ENCODE results near the gene TEC.

Gene TEC

DNA sequence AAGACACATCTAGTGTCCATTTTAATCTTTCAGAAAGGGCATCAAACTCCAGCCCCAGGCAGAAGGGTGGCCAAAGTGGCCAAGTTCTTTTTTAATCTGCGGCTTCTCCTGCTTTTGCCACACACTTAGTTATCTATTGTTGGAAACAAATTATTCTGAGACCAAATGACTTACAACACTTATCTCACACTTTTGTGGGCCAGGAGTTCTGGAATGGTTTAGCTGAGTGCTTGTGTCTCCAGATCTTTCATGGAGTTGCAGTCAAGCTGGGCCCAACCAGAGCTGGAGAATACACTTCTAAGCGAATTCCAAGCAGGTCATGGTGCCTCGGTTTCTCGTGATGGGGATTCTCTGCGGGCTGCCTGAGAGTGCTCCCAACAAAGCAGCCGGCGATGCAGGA, 139.5 kb downstream of the TEC start:
- DNase-seq (ENCODE audit: low spot score) = no peak
- TF ChIP-seq, protein P1, sequence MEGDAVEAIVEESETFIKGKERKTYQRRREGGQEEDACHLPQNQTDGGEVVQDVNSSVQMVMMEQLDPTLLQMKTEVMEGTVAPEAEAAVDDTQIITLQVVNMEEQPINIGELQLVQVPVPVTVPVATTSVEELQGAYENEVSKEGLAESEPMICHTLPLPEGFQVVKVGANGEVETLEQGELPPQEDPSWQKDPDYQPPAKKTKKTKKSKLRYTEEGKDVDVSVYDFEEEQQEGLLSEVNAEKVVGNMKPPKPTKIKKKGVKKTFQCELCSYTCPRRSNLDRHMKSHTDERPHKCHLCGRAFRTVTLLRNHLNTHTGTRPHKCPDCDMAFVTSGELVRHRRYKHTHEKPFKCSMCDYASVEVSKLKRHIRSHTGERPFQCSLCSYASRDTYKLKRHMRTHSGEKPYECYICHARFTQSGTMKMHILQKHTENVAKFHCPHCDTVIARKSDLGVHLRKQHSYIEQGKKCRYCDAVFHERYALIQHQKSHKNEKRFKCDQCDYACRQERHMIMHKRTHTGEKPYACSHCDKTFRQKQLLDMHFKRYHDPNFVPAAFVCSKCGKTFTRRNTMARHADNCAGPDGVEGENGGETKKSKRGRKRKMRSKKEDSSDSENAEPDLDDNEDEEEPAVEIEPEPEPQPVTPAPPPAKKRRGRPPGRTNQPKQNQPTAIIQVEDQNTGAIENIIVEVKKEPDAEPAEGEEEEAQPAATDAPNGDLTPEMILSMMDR (IDR thresholded peaks at IDR 0.05; ENCODE audit: extremely low read depth, missing control alignments) = no peak

DNA sequence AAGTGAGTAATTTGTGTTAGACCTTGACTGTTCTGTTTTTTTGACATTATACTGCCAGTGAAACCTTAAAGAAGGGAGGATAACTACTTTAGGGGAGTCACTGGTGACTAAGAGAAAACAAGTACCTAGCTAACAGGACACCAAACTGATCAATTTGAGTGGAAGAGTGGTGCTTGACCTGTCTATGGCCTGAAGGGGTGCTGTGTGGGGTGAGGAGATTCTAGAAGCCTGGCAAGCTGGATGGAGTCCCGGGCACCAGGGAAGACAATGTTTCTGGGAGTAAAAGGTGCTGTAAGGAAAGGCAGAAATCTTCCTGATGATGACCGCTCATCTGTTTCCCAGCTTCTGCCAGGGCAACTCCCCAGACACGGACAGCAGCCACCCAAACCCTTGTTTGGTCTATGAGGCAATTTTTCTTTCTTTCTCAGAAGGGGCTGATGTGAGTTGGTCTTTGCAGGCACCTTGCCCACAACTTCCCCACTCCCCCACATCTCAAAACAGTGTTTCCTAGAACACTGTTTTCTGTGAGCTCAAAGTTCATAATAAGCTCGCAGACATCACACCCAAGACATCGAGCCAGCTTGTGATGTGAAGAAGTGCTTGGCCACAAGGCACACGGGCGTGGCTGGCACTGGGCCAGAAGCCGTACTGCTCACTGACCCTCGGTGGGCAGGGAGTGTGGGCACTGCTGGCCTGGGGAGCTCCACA, 140.2 kb downstream of the TEC start:
- no peak for DNase-seq (ENCODE audit: low spot score)
- TF ChIP-seq, protein P1 (IDR thresholded peaks at IDR 0.05; ENCODE audit: extremely low read depth, missing control alignments) = no peak

DNA sequence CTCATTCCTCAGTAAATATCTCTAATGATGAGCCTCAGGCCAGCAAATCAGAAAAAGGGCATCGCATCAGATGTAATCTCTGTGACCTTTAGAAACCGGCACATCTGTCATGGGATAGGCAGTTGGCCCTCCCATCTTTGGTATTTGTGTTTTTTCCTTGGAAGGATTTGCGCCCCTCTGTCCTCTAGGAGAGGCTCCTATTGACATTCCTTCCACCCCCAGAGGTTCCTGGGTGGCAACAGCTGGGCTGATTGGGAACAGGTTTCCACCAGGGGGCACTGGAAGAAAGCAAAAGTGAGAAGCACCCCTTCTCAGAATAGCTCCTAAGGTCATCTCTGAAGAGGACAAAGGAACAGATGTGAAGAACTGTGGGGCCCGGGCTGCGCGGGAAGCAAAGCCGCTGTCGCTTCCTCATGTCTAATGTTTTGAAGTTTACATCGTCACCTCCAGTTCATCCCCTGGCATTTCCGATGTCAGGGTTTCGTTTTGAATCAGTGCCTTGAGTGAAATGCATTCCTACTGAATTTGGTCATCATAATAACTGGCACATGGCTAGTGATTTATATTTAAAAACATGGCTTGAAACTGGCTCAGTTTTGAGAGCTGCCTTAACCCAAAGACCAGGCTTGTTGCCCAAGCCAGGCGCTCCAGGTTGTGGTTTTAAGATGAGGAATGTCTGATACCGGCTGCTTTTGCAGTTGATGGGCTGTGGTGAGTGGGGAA, 141.8 kb downstream of the TEC start:
- TF ChIP-seq, protein P1 (IDR thresholded peaks at IDR 0.05; ENCODE audit: extremely low read depth, missing control alignments) = peak; percentile 28

DNA sequence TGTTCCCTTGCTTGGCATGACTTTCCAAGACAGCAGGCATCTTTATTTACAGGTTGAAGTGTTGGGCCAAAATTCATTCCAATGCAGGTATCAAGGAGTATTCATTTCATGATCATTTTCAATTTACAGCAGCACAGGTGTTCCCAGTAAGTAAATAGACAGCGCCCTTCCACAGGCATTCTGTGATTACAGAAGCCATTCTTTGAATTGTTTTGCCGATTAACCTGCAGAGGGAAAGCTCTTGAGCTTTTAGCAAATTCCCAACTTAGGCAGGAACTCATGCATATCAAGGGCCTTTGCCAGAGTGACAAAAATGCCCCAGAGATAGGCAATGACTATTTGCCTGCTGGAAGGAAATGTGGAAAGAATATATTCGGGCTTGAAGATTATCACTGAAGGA, 142.4 kb downstream of the TEC start:
- TF ChIP-seq, protein P1 (IDR thresholded peaks at IDR 0.05; ENCODE audit: extremely low read depth, missing control alignments) = no peak

More for the DNA sequence above, 141.8 kb downstream of the TEC start:
- DNase-seq (ENCODE audit: low spot score) = peak; percentile 64

DNA sequence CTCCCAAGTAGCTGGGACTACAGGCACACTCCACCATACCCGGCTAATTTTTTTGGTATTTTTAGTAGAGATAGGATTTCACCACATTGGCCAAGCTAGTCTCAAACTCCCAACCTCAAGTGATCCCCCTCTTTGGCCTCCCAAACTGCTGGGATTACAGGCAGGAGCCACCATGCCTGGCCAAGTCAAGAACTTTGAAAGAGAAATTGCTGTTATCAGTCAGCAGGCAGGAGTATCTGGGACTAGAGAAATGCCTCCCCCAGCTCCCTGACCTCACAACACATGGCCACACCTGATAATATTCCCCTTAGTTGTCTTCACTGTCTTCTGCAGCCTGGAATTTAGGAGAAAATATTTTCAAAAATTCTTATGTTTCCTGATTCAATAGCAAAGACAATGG, 143.0 kb downstream of the TEC start:
- TF ChIP-seq, protein P1 (IDR thresholded peaks at IDR 0.05; ENCODE audit: extremely low read depth, missing control alignments) = no peak
- no peak for DNase-seq (ENCODE audit: low spot score)

More for the DNA sequence above, 142.4 kb downstream of the TEC start:
- no peak for DNase-seq (ENCODE audit: low spot score)

DNA sequence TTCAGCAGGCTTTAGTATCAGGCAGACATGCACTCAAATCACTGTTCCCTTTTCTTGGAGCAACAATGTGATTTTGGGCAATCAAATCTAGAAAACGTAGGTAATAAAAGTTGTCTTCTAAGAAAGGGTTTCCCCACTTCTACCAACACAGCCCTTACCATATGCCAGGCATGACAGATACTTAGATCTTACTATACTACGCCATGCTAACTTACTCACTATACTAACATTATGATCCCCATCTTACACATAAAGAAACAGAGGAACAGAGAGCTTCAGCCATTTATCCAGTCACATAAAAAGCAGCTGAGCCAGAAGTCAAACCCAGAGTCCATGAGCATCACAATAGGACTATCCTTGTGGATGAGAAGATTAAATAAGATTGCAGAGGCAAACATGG, 144.8 kb downstream of the TEC start:
- TF ChIP-seq, protein P1 (IDR thresholded peaks at IDR 0.05; ENCODE audit: extremely low read depth, missing control alignments) = no peak
- DNase-seq (ENCODE audit: low spot score) = no peak

DNA sequence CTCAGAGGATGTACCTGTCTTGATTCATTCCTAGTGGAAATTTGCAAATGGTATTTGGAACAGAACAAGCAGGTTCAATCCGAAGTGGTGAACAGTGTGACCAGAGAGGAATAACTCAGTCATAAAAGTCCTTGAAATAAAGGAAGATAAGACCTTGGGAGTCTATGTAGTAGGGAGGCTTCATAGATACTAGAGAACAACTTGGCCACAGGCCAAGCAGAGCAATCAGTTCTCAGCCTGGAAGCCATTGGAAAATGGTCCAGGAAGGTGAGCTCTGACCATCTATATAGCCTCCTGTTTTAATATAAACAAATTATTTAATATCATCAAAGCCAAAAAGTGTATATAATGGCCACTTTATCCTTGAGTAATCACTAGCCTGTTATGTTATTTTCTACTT, 146.9 kb downstream of the TEC start:
- TF ChIP-seq, protein P1 (IDR thresholded peaks at IDR 0.05; ENCODE audit: extremely low read depth, missing control alignments) = no peak
- no peak for DNase-seq (ENCODE audit: low spot score)

All from GM20000 (cell line).